GM12891 (cell line): ENCODE results near the gene NPIPA7.
"Not testable (repeated sequence)": the region's sequence is repeated elsewhere in the genome, so short reads cannot be mapped to it uniquely, and the experiment has no call there.

Experiments
- PAX5 ChIP-seq: IDR thresholded peaks from 2 replicates; pipeline ENCODE4 v1.6.1; 2011; ENCODE audit warnings: low read length, moderate library complexity, mild to moderate bottlenecking; ENCODE audit not compliant: insufficient read depth, severe bottlenecking
- POLR2A ChIP-seq: IDR thresholded peaks from 2 replicates; pipeline ENCODE4 v1.6.1; 2011; ENCODE audit warnings: low read depth, low read length, control low read depth
- POLR2AphosphoS5 ChIP-seq: IDR thresholded peaks from 2 replicates; pipeline ENCODE4 v1.6.1; 2011; ENCODE audit warnings: low read depth, low read length, control low read depth
- TAF1 ChIP-seq: IDR thresholded peaks from 2 replicates; pipeline ENCODE4 v1.6.1; 2011; ENCODE audit warnings: low read depth, low read length, control low read depth

GRCh38 chr16:16405421-16405820, 26.5 kb downstream of the NPIPA7 start:
- not testable (repeated sequence) for TF ChIP-seq TAF1, POLR2A, POLR2AphosphoS5, PAX5
